Effector memory CD8-positive, alpha-beta T cell (primary cell): Measurements from ENCODE around the gene SCN2B.

Source experiments
- ATAC-seq: fragments of 150-1000 bp; cut with Tn5 transposase; replicated peaks from 2 replicates; pipeline ENCODE4 v1.10.0; 2021; ENCODE audit warnings: mild to moderate bottlenecking, moderate library complexity
- DNase-seq, 3 experiments: peaks; one replicate each; pipeline ENCODE4 v3.0.0; 2021
- H3K27ac Mint-ChIP-seq, 2 donors: one replicate each; pipeline ENCODE4 v1.8.0; 2022; ENCODE audit warnings: mild to moderate bottlenecking in 2 of 2, mixed read lengths in 2 of 2, moderate library complexity in 2 of 2
- H3K27me3 Mint-ChIP-seq, 2 donors: one replicate each; pipeline ENCODE4 v1.8.0; 2022; ENCODE audit warnings: mixed read lengths in 2 of 2
- H3K36me3 Mint-ChIP-seq: one replicate; pipeline ENCODE4 v1.8.0; 2022; ENCODE audit warnings: mild to moderate bottlenecking, moderate library complexity, mixed read lengths; ENCODE audit not compliant: insufficient read depth
- H3K4me1 Mint-ChIP-seq, 2 donors: one replicate each; pipeline ENCODE4 v1.8.0; 2022; ENCODE audit warnings: low read depth in 2 of 2, mixed read lengths in 2 of 2
- H3K4me3 Mint-ChIP-seq, 2 donors: one replicate each; pipeline ENCODE4 v1.8.0; 2022; ENCODE audit warnings: mild to moderate bottlenecking in 2 of 2, mixed read lengths in 2 of 2, moderate library complexity in 2 of 2
- H3K9me3 Mint-ChIP-seq, 2 donors: one replicate each; pipeline ENCODE4 v1.8.0; 2022; ENCODE audit warnings: mixed read lengths in 2 of 2

Gene SCN2B

DNA sequence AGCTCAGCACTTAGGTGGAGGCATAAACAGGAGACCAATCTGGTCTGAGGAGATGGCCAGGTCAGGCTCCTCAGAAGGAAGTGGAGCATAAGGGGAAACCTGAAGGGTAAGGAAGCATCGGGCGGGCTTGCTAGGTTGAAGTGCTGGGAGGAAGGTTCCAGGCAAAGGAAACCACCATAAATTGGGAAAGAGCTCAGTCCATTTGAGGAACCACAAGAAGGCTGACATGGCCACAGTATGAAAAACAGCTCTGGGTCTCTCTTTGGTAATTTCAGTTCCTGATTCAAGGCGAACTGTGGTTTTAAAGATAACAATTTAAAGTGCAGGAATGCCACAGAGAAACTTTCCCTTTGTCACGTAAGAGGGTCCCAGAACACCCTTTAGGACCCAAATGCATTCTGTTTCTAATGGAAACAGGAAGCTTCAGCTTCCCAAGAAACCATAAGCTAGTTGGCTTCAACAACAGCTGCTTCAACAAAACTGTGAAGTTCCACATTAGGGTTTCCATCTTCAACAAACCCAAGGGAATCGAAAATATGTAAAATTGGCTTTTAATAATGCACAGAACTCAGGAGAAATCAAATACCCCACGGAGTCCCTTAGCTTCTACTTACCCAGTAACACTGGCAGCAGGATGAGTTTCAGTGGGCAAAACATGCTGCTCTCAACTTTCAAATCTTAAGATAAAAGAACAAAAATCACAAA lies 37.9 kb upstream of the SCN2B start:
- no peak for DNase-seq
- peaks cover 52% of the 10 kb centered on the region for H3K36me3 Mint-ChIP-seq
- peaks cover 55 to 65% of the 10 kb centered on the region in 2 donors for H3K4me1 Mint-ChIP-seq
- peak overlapping the region; percentile 87 to 94 for H3K27ac Mint-ChIP-seq
- H3K4me3 Mint-ChIP-seq = peak overlapping the region; percentile 76 to 88
- H3K9me3 Mint-ChIP-seq = no peaks in the 10 kb centered on the region
- H3K27me3 Mint-ChIP-seq = no peaks in the 10 kb centered on the region
- ATAC-seq = no peak

DNA sequence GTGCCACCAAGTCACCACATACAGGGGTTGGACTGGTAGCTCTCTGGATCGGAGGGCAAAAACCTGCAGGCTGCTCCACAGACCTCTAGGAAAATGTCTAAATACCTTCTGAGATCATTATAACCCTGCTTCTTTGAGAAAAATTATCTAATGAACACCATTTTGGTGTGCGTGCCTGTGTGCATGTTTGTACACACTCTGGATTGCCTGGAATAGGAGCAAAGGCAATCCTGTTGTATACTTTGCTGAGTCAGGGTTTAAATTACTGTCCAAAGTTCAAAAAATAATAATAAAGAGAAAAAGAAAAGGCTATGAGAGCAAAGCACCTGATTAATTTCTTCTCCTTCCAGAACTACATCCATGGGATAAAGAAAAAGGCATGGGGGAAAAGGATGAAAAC lies 37.3 kb upstream of the SCN2B start:
- Mint-ChIP-seq H3K27ac (peak overlapping the region; percentile 72 to 94), H3K36me3 (peaks cover 58% of the 10 kb centered on the region), H3K27me3 (no peaks in the 10 kb centered on the region), H3K4me1 (peaks cover 50 to 61% of the 10 kb centered on the region in 2 donors), H3K9me3 (no peaks in the 10 kb centered on the region), H3K4me3 (peak overlapping the region; percentile 76 to 88)
- ATAC-seq (no peak), DNase-seq (no peak)

DNA sequence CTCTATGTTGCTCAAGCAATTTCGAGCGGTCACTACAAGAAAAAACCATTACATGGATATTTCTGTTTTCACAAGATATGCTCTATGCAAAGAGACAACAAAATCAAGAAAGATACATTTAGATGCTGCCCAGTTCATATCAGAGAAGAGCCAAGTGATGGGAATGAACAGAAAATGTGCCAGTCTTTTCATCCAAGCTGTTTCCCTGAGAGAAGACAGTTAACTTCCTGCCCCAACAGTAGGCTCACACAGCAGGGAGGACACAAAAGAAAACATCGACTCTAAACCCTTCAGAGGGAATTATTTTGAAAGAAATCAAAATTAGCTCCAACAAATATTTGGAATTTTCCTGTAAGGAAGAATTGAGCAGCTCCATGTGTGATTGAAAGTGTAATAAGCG lies 36.8 kb upstream of the SCN2B start:
- H3K36me3 Mint-ChIP-seq = peaks cover 58% of the 10 kb centered on the region
- no peak for DNase-seq
- H3K27me3 Mint-ChIP-seq = no peaks in the 10 kb centered on the region
- H3K27ac Mint-ChIP-seq = peak overlapping the region; percentile 72 to 94
- no peak for ATAC-seq
- H3K4me3 Mint-ChIP-seq = peak overlapping the region; percentile 76 to 88
- peaks cover 46 to 56% of the 10 kb centered on the region in 2 donors for H3K4me1 Mint-ChIP-seq
- H3K9me3 Mint-ChIP-seq = no peaks in the 10 kb centered on the region

DNA sequence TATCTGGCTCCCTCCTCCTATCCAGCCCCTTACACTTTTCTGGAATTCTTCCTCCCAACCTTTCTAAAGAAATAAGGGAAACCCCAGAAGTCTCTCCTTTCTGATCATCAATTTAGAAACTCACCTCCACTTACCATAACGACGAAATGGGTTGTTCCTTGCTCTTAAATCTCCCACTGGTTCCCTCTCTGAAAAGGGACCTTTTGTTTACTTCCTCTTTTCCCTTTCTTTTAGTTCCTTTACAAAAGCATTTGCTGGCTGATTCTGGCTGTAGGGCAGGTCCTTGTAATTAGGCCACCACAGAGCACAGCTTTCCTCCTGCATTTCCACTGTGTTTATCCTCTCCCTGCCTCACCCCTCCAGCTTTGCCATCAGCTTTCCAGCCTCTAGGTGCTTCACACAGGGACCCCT lies 36.3 kb upstream of the SCN2B start:
- DNase-seq (no peak), ATAC-seq (no peak)
- peak overlapping the region in 1 of 2 donors; percentile 88 for H3K4me3 Mint-ChIP-seq
- peaks cover 45 to 52% of the 10 kb centered on the region in 2 donors for H3K4me1 Mint-ChIP-seq
- peaks cover 55% of the 10 kb centered on the region for H3K36me3 Mint-ChIP-seq
- no peaks in the 10 kb centered on the region for H3K27me3 Mint-ChIP-seq
- H3K9me3 Mint-ChIP-seq = no peaks in the 10 kb centered on the region
- H3K27ac Mint-ChIP-seq = peak overlapping the region; percentile 72 to 94

DNA sequence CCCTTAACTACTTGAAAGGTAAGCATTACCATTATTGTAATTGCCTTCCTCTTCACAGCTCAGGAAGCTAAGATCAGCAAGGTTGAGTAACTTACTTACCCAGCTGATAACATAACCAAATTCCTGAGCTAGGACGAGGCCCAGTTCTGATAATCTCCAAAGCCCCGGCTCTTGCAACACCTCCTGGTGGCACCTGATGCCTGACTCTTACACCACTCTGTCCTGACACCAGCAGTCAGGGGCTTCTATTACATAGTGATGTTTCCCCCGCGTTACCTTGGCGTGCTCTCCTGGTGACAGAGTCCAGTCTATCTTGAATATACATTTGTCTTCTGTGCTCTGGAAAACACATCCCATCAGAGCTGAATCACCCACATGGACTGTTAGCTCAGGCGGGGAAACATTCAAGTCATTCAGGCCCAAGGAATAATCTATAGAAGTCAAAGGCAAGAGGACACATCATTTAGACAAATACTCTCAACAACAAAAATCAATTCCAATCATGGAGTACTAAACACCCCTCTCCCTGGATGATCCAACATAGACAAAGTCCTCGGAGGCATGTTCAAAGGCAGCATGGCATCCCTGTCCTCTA lies 35.8 kb upstream of the SCN2B start:
- H3K4me1 Mint-ChIP-seq = peaks cover 47% of the 10 kb centered on the region in 2 donors
- no peaks in the 10 kb centered on the region for H3K27me3 Mint-ChIP-seq
- H3K36me3 Mint-ChIP-seq = peaks cover 57% of the 10 kb centered on the region
- peak overlapping the region; percentile 31 to 32 for H3K27ac Mint-ChIP-seq
- ATAC-seq (no peak), DNase-seq (no peak)
- H3K9me3 Mint-ChIP-seq = no peaks in the 10 kb centered on the region
- H3K4me3 Mint-ChIP-seq = no peak overlapping the region

DNA sequence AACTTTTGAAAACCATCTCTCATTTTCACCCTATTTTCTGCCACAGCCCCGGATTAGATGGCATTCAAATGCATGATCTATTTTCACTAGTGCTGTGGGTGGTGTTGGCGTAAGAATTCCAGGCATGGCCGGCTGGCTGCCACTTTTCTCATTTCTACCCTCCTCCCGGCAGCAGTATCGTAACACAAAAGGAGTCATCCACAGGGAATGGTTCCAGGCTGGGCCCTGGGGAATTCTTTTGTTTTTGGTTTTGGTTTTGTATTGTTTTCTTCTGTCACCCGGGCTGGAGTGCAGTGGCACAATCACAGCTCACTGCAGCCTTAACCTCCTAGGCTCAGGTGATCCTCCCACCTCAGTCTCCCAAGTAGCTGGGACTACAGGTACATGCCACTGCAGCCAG lies 34.6 kb upstream of the SCN2B start:
- peaks cover 64% of the 10 kb centered on the region for H3K36me3 Mint-ChIP-seq
- ATAC-seq (no peak), DNase-seq (no peak)
- no peaks in the 10 kb centered on the region for H3K27me3 Mint-ChIP-seq
- H3K9me3 Mint-ChIP-seq = no peaks in the 10 kb centered on the region
- peak overlapping the region; percentile 5 to 32 for H3K27ac Mint-ChIP-seq
- H3K4me1 Mint-ChIP-seq = peaks cover 49 to 53% of the 10 kb centered on the region in 2 donors
- H3K4me3 Mint-ChIP-seq = no peak overlapping the region

DNA sequence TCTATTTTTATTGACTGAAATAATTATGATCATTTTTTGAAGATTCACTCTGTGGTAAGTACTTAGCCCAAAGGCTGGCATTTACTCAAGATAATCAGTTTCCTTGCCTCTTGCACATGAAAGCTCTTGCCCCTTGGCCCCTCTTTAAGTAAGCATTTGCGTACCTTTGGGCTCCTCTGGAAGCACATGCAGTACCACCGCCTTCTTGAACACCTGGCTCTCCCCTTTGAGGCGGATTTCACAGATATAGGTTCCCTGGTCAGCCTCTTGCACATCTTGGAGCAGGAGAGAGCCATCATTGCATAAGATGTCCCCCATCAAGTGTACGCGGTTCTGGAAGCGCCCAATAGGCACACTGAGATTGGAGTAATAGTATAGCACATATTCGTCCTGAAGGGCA lies 33.9 kb upstream of the SCN2B start:
- no peak overlapping the region for H3K4me3 Mint-ChIP-seq
- DNase-seq (no peak), ATAC-seq (no peak)
- peaks cover 66% of the 10 kb centered on the region for H3K36me3 Mint-ChIP-seq
- H3K4me1 Mint-ChIP-seq = peaks cover 50 to 54% of the 10 kb centered on the region in 2 donors
- no peaks in the 10 kb centered on the region for H3K9me3 Mint-ChIP-seq
- H3K27ac Mint-ChIP-seq = no peak overlapping the region
- H3K27me3 Mint-ChIP-seq = no peaks in the 10 kb centered on the region

DNA sequence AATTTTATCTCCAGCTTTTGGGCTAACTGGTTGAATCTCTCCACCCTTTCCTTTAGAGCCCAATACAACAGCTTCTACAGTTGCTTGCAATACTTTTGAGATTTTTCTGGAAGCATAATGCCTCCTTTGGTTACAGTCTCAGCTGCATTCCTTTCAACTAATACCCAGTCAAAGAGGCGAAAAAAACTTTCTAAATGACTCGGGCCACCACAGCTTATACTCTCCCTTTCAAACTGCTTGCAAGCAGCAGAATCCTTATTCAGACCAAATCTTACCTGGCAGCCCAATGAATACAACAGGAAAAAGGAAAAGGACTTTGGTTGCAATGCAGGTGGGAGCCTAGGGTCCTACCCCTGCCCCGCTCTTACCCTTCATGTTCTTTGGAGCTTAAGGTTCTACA lies 32.6 kb upstream of the SCN2B start:
- no peaks in the 10 kb centered on the region for H3K27me3 Mint-ChIP-seq
- ATAC-seq (no peak), DNase-seq (no peak)
- no peaks in the 10 kb centered on the region for H3K9me3 Mint-ChIP-seq
- no peak overlapping the region for H3K4me3 Mint-ChIP-seq
- H3K27ac Mint-ChIP-seq = no peak overlapping the region
- peaks cover 38 to 48% of the 10 kb centered on the region in 2 donors for H3K4me1 Mint-ChIP-seq
- H3K36me3 Mint-ChIP-seq = peaks cover 66% of the 10 kb centered on the region

DNA sequence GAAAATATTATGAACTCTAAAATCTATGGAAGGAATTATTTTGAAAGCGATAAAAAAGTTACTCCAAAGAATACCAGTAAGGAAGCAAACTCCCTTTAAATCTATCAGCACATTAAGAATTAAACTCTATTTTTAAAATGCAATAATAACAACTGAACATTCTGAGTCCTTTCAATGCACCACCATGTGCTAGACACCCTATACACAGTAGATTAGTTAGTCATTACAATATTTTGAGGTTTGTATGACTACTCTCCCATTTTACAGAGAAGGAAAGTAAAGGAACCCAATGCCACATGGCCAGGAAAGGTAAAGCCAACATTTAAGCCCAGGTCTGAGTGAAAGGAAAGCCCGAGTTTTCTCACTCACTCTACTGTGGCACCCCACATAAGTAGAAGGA lies 30.6 kb upstream of the SCN2B start:
- Mint-ChIP-seq H3K27me3 (no peaks in the 10 kb centered on the region), H3K36me3 (peaks cover 51% of the 10 kb centered on the region), H3K4me3 (peak overlapping the region; percentile 54 to 56), H3K9me3 (no peaks in the 10 kb centered on the region), H3K4me1 (peaks cover 18 to 31% of the 10 kb centered on the region in 2 donors), H3K27ac (peak overlapping the region; percentile 79 to 82)
- DNase-seq (no peak), ATAC-seq (no peak)

DNA sequence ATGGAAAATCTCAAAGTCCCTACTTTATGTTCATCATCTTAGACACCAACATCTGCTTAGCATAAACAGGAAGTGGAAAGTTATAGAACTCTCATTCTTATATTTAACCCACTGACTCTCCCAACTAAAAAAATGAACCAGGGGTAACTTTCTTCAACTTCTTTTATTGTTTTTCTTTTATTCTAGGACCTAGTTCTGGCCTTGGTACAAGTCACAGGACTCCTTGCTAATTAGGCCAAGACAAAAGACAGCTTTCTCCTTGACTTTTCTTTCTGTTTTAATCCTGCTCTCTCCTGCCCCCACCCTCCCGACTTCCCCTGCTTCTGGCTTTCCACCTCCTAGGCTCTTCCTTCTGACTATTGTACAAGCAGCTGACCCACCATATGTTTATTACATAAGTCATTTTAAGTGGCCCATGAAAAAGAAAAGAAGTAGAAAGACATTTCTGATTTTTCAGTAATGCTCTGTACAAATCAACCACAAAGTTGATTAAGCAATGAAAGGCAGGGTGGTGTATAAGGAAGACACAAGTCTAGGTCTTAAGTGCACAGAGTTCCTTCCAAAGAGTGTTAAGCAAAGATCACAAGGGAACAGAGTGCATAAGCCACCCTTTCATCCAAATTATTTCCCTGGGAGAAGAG lies 30.1 kb upstream of the SCN2B start:
- peak overlapping the region; percentile 79 to 82 for H3K27ac Mint-ChIP-seq
- ATAC-seq = no peak
- peak overlapping the region; percentile 54 to 56 for H3K4me3 Mint-ChIP-seq
- H3K27me3 Mint-ChIP-seq = no peaks in the 10 kb centered on the region
- no peaks in the 10 kb centered on the region for H3K9me3 Mint-ChIP-seq
- H3K4me1 Mint-ChIP-seq = peaks cover 18 to 27% of the 10 kb centered on the region in 2 donors
- peaks cover 46% of the 10 kb centered on the region for H3K36me3 Mint-ChIP-seq
- no peak for DNase-seq

DNA sequence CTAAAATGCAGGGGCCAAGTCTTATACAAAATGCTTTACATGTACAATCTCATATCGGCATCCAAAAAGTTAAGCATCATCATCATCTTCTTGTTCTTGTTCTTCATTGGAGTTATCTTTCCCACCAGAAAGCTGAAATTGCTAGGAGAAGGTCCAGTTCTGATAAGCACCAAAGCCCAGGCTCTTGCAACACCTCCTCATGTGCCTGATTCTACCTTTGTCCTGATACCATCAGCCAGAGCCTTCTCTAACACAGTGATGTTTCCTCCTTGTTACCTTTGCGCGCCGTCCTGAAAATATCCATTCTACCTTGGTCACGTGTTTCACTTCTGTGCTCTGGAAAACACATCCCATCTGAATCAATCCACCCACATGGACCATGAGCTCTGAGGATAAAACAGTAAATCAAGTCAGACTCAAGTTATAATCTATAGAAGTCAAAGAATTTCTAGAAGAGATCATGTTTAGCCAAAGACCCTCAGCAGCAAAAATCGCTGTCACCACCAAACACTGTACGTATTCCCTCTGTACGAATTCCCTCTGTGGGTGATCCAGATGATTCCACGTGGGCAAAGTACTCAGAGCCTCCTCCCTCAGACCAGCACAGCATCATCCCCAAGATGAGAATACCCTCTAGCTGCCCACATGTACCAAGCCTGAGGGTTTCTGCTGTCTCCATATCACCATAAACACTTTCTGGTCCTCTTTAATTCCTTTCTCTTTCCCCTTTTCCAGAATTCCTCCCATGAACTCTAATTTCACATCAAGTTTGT lies 29.4 kb upstream of the SCN2B start:
- H3K27me3 Mint-ChIP-seq = no peaks in the 10 kb centered on the region
- peak overlapping the region; percentile 54 to 56 for H3K4me3 Mint-ChIP-seq
- H3K4me1 Mint-ChIP-seq = peaks cover 18 to 27% of the 10 kb centered on the region in 2 donors
- peak overlapping the region; percentile 79 to 82 for H3K27ac Mint-ChIP-seq
- ATAC-seq (no peak), DNase-seq (no peak)
- no peaks in the 10 kb centered on the region for H3K9me3 Mint-ChIP-seq
- H3K36me3 Mint-ChIP-seq = peaks cover 39% of the 10 kb centered on the region

DNA sequence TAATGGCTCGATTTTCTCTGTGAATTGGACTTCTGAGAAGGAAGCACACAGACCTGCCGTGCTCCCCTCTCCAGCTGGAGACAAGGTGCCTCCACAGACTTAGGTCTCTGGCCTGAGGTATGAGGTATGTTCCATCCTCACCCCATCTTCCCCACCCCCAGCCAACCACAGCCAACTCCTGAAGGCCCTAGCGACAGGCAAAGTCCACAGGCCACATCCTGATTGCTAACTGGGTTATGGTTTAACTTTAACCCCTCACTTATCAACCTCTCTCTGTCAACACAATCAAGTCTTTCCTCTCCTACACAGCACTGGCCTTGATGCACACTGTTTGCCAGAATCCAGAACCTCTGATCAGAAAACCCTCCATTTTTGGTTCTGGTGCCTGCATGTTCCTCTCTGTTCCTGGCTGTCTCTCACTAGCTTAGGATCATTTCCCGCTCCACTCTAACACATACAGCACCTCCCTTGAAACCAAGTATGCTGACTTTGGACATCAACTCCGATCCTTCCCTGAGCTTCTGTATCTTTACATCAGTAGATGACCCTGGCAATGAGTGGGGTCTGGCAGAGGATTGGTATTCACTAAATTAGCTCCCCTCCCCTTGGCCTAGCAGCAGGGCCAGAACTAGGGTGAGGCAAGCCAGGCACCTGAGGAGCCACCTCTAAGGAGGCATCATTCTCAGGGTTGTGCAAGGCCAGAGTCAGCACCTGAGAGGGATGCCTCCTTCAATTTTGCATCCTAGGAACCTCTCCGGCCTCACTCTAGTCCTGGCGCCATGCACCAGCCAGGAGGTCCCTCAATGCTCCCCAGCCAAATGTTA lies 26.4 kb upstream of the SCN2B start:
- Mint-ChIP-seq H3K36me3 (peaks cover 31% of the 10 kb centered on the region), H3K27me3 (no peaks in the 10 kb centered on the region), H3K4me3 (no peak overlapping the region), H3K9me3 (no peaks in the 10 kb centered on the region), H3K27ac (no peak overlapping the region), H3K4me1 (peaks cover 29 to 32% of the 10 kb centered on the region in 2 donors)
- ATAC-seq (peak; percentile 81), DNase-seq (peak; percentile 60 to 71 (median 68))

DNA sequence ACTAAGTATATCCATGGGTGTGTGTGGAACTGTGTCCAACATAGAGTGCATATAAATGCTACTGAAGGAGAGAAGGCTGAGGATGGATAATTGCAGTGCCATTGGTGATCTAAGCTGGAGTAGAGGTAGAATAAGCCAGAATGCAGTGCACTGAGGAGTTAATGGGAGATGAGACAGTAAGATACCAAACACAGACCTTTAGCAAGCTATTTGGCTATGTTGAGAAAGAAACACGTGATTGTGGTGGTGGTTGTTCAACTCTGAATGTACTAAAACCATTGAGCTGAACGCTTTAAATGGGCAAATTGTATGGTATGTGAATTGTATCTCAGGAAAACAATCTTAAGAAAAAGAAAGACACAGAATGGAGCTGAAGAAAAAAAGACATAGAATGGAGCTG lies 25.5 kb upstream of the SCN2B start:
- H3K4me3 Mint-ChIP-seq = no peak overlapping the region
- ATAC-seq (peak; percentile 21), DNase-seq (no peak)
- H3K27ac Mint-ChIP-seq = no peak overlapping the region
- H3K4me1 Mint-ChIP-seq = peaks cover 26 to 28% of the 10 kb centered on the region in 2 donors
- no peaks in the 10 kb centered on the region for H3K9me3 Mint-ChIP-seq
- peaks cover 35% of the 10 kb centered on the region for H3K36me3 Mint-ChIP-seq
- no peaks in the 10 kb centered on the region for H3K27me3 Mint-ChIP-seq
